OCI-LY3 (cell line): Measurements from ENCODE around the gene CEMIP.

Experiments used
- H2AFZ ChIP-seq: fragments of 200-600, 300-600 bp; shearing (Covaris generic); 2 replicates; pipeline ENCODE4 v1.6.0; 2014; ENCODE audit warnings: antibody characterized with exemption, low read depth, low read length
- H3K27ac ChIP-seq: fragments of 200-600, 300-600 bp; sonication (generic); 2 replicates; pipeline ENCODE4 v1.5.1; 2014; ENCODE audit warnings: mild to moderate bottlenecking, low read length, moderate library complexity, mixed read lengths
- H3K27me3 ChIP-seq: fragments of 200-600, 300-600 bp; sonication (generic); 2 replicates; pipeline ENCODE4 v1.6.1; 2014; ENCODE audit warnings: low read depth, low read length, mixed read lengths
- H3K36me3 ChIP-seq: fragments of 200-600, 300-600 bp; sonication (generic); replicated peaks from 2 replicates; pipeline ENCODE3; 2014; ENCODE audit warnings: low read depth, low read length, mixed read lengths
- H3K4me1 ChIP-seq: fragments of 300-600, 200-600 bp; sonication (generic); 2 replicates; pipeline ENCODE4 v1.6.1; 2014; ENCODE audit warnings: low read length, mixed read lengths
- H3K4me2 ChIP-seq: fragments of 200-600, 300-600 bp; sonication (generic); 2 replicates; pipeline ENCODE4 v1.6.1; 2014; ENCODE audit warnings: low read length, mixed read lengths
- H3K4me3 ChIP-seq: fragments of 300-600, 200-600 bp; sonication (generic); 2 replicates; pipeline ENCODE4 v1.5.1; 2014; ENCODE audit warnings: antibody characterized with exemption, mild to moderate bottlenecking, low read length, moderate library complexity
- H3K79me2 ChIP-seq: fragments of 300-600, 200-600 bp; shearing (Covaris generic); 2 replicates; pipeline ENCODE4 v1.6.1; 2014; ENCODE audit warnings: mild to moderate bottlenecking, low read length, mixed read lengths
- H3K9ac ChIP-seq: fragments of 300-600, 200-600 bp; shearing (Covaris generic); 2 replicates; pipeline ENCODE4 v1.6.0; 2014; ENCODE audit warnings: mild to moderate bottlenecking, low read length, moderate library complexity
- H3K9me3 ChIP-seq: fragments of 200-600, 300-600 bp; shearing (Covaris generic); 2 replicates; pipeline ENCODE4 v1.6.1; 2014; ENCODE audit warnings: low read length, mixed read lengths; ENCODE audit not compliant: insufficient read depth
- H4K20me1 ChIP-seq: fragments of 200-600, 300-600 bp; sonication (generic); 2 replicates; pipeline ENCODE4 v1.6.1; 2016; ENCODE audit warnings: low read length, mixed read lengths; ENCODE audit not compliant: insufficient read depth
- EZH2phosphoT487 ChIP-seq: fragments of 200-600 bp; shearing (Covaris generic); IDR thresholded peaks from 2 replicates; pipeline ENCODE4 v1.6.1; 2018; ENCODE audit warnings: antibody characterized with exemption, mixed run types, low read depth
- TF ChIP-seq, protein P1 (sequence below): fragments of 200-600, 300-600 bp; sonication (generic); IDR thresholded peaks from 2 replicates; pipeline ENCODE4 v1.5.1; 2014; ENCODE audit warnings: antibody characterized with exemption, low read length, low read depth

The CEMIP gene

DNA sequence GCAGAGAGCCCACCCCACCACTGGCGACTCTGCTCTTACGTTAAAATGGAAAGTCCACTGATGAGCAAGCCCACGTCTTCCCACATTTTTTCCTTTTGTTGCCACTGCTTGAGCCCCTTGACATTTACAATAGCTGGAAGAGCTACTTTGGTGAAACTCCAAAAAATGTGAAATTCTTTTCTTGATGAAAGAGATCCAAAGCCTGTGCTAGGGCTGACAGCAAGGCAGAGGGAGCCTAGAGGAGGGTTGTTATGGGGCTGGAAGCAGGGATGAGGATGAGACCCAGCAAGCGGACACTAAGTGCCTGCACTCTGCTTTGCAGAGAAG is 97.1 kb downstream of the CEMIP start:
- Histone ChIP-seq H3K27me3 (no peaks in the 10 kb centered on the region), H3K27ac (no peak overlapping the region), H3K4me2 (no peak overlapping the region), H3K36me3 (no peaks in the 10 kb centered on the region), H2AFZ (no peak overlapping the region), H3K79me2 (no peaks in the 10 kb centered on the region), H3K4me1 (peaks cover 21% of the 10 kb centered on the region), H4K20me1 (no peaks in the 10 kb centered on the region), H3K4me3 (no peak overlapping the region), H3K9ac (no peak overlapping the region), H3K9me3 (no peaks in the 10 kb centered on the region)
- TF ChIP-seq EZH2phosphoT487: no peak
- TF ChIP-seq, protein P1, sequence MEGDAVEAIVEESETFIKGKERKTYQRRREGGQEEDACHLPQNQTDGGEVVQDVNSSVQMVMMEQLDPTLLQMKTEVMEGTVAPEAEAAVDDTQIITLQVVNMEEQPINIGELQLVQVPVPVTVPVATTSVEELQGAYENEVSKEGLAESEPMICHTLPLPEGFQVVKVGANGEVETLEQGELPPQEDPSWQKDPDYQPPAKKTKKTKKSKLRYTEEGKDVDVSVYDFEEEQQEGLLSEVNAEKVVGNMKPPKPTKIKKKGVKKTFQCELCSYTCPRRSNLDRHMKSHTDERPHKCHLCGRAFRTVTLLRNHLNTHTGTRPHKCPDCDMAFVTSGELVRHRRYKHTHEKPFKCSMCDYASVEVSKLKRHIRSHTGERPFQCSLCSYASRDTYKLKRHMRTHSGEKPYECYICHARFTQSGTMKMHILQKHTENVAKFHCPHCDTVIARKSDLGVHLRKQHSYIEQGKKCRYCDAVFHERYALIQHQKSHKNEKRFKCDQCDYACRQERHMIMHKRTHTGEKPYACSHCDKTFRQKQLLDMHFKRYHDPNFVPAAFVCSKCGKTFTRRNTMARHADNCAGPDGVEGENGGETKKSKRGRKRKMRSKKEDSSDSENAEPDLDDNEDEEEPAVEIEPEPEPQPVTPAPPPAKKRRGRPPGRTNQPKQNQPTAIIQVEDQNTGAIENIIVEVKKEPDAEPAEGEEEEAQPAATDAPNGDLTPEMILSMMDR: no peak

DNA sequence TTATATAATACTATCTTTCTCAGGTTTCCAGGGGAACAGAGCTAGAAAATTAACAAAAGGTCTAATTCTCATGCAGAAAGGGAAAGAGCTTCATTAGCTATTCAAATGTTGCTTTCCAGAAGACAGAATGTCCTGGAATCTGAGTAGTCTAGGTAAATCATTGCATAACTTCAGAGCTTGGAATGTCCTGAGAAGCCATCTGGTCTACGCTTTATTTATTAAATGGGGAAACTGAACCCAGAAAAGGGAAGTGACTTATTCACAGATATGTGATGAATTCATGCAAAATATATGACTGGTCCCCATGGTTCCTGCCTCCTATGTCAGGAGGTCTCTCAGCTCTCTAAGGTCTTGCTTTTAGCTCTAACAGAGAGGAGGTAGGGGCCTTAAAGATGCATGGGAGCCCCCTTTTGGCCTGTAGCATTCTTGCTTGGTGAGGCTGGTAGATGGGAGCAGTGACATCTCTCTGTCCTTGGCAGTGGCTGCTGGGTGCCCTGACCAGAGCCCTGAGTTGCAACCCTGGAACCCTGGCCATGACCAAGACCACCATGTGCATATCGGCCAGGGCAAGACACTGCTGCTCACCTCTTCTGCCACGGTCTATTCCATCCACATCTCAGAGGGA is 99.2 kb downstream of the CEMIP start:
- TF ChIP-seq, protein P1: no peak
- TF ChIP-seq EZH2phosphoT487: no peak

DNA sequence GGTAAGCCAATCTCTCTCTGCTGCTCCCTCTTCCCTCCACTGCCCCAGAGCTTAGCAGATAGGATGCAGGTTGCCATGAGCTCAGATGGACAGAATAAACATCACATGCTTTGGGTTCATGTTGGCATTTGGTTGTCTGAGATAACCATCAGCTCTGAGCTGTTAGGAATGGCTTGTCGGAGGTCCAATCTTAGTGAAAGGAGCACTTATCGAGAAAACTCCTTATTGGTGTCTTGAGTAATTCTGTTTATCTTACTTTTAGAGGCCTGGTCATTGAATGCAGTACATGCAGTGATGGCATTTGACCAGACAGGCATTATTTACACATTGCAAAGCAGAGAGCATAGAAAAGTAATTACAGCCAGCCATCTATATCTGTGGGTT is 99.7 kb downstream of the CEMIP start:
- Histone ChIP-seq H3K4me3 (no peak overlapping the region), H3K27ac (no peak overlapping the region), H3K9ac (no peak overlapping the region), H3K79me2 (no peaks in the 10 kb centered on the region), H3K4me1 (peaks cover 21% of the 10 kb centered on the region), H3K36me3 (no peaks in the 10 kb centered on the region), H2AFZ (no peak overlapping the region), H4K20me1 (no peaks in the 10 kb centered on the region), H3K9me3 (no peaks in the 10 kb centered on the region), H3K27me3 (0 out of 2 replicates have a peak, but pooled peaks cover 3% of the 10 kb centered on the region), H3K4me2 (peak overlapping the region; percentile 65)
- TF ChIP-seq EZH2phosphoT487: no peak
- TF ChIP-seq, protein P1: no peak

More for the DNA sequence above, 99.2 kb downstream of the CEMIP start:
- Histone ChIP-seq H3K79me2 (no peaks in the 10 kb centered on the region), H3K4me2 (peak overlapping the region; percentile 65), H3K36me3 (no peaks in the 10 kb centered on the region), H3K9ac (no peak overlapping the region), H3K27ac (no peak overlapping the region), H2AFZ (no peak overlapping the region), H3K4me3 (peak overlapping the region; percentile 25), H3K9me3 (no peaks in the 10 kb centered on the region), H3K4me1 (peaks cover 21% of the 10 kb centered on the region), H3K27me3 (0 out of 2 replicates have a peak, but pooled peaks cover 3% of the 10 kb centered on the region), H4K20me1 (no peaks in the 10 kb centered on the region)

DNA sequence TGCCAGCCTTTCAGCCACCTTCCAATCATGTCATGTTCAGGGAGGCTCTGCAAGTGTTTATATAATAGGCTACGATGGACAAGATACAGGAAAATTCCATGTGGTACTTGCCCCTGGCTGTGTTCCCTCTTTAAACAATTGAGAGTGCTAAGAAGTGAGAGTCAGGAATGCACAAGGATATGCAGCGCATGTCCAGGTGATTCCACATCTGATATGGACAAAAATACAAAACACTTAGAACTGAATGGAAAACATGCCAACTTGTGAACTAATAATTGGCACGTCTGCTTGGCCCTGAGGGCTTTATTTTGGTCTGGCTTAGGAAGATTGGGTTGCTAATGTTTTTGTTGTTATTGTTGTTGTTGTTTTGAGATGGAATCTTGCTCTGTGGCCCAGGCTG is 100.9 kb downstream of the CEMIP start:
- Histone ChIP-seq H3K79me2 (no peaks in the 10 kb centered on the region), H3K27me3 (0 out of 2 replicates have a peak, but pooled peaks cover 3% of the 10 kb centered on the region), H2AFZ (no peak overlapping the region), H3K9me3 (no peaks in the 10 kb centered on the region), H3K27ac (no peak overlapping the region), H3K36me3 (no peaks in the 10 kb centered on the region), H3K4me3 (no peak overlapping the region), H3K4me1 (peaks cover 18% of the 10 kb centered on the region), H3K9ac (no peak overlapping the region), H4K20me1 (no peaks in the 10 kb centered on the region), H3K4me2 (no peak overlapping the region)
- TF ChIP-seq, protein P1: no peak
- no peak for TF ChIP-seq EZH2phosphoT487
